SK-MEL-5 (cell line): ENCODE data around the gene BRINP1. TPM values are rescaled to one million over a fixed set of nuclear protein-coding genes. Genes with fewer than 3 reads are reported as not detected.
A peak's percentile ranks its signal among the peaks of the same experiment; 100 is the strongest.

ENCODE experiments used
- DNase-seq: peaks from one replicate; pipeline ENCODE4 v3.0.0-alpha.2; 2016; ENCODE audit warnings: low read depth, low spot score
- in situ Hi-C: cut with HindIII; loops from 2 replicates; pipeline ENCODE4 v1.10.0; 2016; ENCODE audit warnings: low sequenced_read_pairs, high pct_unique_total_duplicates, low pct_unique_long_range_greater_than_20kb
- total RNA-seq: library from RNA; depleted of rRNA; stranded (reverse); fragments of >200 nt; shearing (Covaris generic); gene quantifications from 2 replicates; pipeline ENCODE4 v1.2.3, GENCODE V29; 2014

The BRINP1 gene
- total RNA-seq, 1 experiment from 2014 or later: 0.16 TPM

DNA sequence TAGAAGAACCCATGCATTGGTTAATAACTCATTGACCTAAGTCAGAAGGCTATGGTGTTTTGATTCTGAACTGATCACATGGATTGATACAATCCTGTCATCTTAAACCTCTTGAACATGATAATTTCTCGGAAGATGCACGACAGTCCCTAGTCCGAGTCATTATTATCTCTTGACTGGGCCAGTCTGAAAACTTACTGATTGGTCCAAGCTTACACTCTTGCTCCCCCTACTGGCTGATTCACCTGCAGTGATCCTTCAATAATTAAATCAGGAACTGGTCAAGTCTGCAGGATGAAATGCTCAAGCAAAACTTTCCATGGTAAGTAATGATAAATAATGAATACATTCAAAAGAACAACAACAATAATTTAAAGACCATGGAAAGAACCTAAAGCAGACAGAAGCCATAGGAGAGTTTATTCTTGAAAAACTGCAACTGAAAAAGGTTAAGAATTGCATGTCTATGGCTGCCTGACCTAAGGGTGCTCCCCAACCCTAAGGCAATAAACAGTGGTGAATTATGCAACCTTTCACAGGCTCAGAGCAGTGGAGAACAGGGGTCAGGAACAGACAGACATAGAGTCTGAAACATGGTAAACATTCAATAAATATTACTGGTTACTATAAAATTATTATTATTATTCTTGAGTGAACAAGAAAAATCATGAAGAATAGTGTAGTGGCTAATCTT is 79.3 kb downstream of the BRINP1 start:
- in situ Hi-C loops: no loop called here
- DNase-seq: peak; percentile 79

DNA sequence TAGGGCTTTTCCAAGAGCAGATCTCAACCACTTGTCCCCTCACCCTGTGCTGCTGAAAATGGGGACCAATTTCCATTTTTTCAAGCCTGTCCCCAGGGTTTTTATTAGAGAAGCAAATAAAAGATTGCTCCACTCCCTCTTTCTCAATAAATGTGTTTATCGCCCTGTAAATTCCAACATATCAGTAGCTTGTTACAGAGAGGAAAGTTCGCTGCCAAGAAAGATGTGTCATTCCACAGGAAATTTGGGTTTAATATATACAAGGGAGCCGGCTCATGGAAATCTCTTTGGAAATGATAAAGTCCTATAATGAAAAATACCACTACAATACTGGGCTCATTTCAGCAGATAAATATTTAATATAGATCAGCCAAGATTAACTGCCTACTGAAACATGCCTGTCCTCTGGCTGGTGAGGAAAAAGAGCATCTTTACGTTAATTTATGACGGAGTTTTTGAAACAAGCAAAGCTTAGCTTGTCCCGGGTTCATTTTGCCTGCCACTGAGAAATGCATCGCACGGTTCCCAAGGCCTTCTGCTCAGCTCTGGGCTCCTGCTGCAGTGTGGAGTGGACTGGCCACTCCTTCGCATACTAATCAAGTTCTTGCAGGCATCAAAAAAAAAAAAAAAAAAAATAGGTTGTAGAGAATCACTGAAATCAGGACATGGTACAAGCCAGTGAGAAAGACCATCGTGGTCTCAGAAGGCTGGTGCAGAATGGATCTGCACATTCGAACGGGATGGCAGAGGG is 84.5 kb downstream of the BRINP1 start:
- in situ Hi-C loops: no loop called here

DNA sequence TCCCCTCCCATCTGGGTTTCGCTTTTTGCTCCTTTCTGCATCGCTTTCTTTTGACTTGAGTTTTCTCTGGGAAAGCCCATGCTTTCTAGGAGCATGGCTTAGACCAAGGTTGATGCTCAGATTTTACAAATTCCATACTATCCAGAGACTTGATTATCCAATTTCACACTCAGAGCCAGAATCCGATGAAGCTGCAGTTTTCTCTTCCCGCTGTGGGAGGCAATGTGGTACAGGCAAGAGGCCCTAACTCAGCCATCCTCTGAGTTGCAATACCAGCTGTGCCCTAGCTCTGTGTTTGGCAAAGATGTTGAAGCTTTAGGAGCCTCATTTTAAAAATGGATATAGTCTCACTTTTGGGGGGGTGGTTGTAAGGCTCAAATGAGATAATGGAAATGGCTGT is 85.1 kb downstream of the BRINP1 start:
- in situ Hi-C loops: no loop called here
- peak; percentile 44 for DNase-seq

More for the DNA sequence above, 84.5 kb downstream of the BRINP1 start:
- DNase-seq: no peak

- no peak for DNase-seq
- in situ Hi-C loops: no loop called here
Observed at GRCh38 chr9:119283078-119283794, 86.0 kb downstream of the BRINP1 start.

- in situ Hi-C loops: no loop called here
- no peak for DNase-seq
Observed at GRCh38 chr9:119282476-119283077, 86.7 kb downstream of the BRINP1 start.

DNA sequence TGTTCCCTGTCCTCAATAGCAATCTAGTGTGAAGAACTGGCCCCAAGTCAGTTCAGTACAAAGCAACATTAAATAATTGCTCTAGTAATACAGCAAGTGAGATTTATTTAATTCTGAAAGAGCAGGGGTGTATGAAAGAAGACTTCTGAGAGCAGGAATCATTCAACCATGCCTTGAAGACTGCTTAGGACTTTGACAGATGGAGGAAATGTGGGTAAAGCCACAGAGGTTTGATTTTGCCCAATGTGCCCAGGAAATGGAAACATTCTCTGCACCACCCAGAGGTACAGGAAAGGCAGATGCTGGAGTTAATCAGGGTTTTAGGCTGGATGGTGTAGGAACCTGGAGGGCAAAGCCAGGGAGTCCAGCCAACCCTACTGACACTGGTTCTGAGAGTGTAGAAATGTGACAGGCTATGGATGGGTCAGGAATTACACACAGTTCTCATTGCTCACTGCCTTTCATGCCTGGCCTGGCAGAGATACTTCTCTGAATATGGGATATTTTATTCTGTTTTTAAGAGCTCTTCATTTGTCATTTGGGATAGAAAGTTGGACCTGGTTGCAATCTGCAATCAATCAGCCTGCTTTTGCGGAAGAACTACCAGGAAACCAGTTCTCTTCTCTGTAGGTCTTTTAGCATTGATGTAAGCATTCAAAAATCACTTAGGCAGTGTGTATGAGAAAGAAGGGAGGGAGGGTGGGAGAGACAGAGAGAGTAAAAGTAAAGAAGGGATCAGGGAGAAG is 88.3 kb downstream of the BRINP1 start:
- DNase-seq: no peak
- in situ Hi-C loops: no loop called here

GRCh38 chr9:119278171-119278570 is 91.1 kb downstream of the BRINP1 start:
- in situ Hi-C loops: no loop called here
- DNase-seq: no peak

DNA sequence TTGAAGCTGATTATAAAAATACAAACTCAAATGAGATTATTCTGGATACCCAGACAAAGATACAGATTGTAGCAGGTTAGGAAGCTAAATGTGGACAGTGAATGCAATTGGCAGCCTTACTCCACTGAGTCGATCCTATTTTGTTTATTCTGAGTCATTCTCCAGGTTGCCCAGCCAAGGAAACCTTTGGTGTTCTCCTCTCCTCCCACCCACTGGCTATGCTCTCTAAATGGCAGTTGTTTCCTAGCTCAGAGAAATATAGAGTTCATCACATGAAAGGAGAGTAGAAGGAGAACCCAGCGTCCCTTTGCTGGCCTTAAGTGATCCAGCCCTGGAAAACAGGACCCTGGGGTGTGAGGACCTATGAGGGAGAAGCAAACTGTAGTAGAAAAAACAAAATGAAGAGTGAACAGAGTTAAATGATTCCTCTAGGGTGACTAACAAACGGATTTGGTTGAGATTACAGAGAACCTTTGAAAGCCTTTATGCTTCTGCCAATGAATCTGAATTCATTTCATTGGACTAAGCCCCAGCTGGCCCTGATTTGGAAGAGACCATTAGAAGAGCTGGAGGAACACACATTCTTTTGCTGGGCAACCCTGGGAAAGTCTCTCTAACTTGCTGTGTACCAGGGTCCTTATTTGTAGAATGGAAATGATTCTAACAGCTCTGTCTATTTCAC is 95.1 kb downstream of the BRINP1 start:
- in situ Hi-C loops: no loop called here
- DNase-seq: no peak

- in situ Hi-C loops: no loop called here
- DNase-seq: no peak
Observed at GRCh38 chr9:119273325-119273904, 95.8 kb downstream of the BRINP1 start.

DNA sequence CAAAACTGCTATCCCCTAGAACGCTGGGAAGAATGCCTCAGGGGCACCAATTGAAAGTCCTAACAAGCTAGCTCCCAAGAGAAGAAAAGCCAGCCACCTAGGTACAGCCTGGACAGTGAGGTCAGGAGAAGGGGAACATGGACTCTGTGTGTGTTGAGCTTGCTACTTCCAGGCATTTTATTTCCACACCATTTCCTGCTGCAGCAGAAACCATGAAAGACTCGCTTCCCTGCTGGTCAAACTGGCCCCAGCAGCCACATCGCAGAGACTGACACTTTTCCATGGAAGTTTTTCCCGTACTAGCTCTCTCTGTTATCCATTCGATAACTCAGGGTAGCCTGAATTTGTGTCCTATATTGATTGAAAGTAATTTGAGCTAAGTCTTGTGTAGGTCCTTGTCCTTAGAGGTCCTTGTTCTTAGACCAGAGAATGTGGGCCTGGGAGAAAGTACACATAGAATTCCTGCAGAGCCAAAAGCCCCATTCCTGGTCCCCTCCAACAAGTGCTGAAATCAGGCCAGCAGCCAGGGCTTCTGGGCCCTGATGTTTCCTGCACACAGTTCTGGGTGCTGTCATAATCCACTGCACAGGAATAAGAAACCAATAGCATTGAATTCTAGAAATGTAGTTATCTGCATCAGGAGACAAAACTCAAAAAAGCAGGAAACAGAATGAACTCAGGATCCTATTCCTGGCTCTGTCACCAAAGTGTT is 96.6 kb downstream of the BRINP1 start:
- in situ Hi-C loops: no loop called here
- DNase-seq: no peak

GRCh38 chr9:119268985-119269384 is 100.2 kb downstream of the BRINP1 start:
- DNase-seq: no peak
- in situ Hi-C loops: no loop called here

- DNase-seq: no peak
- in situ Hi-C loops: no loop called here
Observed at GRCh38 chr9:119264165-119264564, 105.1 kb downstream of the BRINP1 start.

DNA sequence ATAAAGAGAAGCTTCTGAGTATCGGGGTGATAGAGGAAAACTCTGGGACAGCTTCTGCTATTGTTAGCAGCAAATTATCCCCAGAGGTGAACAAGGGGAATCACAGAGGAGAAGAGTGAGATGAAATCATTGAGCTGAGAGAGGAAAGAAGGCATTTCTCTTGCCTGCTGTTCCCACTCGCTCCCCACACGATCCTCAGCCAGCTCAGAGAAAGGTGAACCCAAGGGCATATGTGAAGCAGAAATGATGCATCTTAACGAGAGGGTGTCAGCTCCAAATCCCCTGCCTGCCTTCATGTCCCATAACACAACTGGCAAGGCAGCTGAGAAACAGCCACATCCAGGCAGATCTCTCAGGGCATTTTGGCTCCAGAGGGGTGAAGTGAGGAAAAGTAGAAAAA is 111.6 kb downstream of the BRINP1 start:
- in situ Hi-C loops: no loop called here
- DNase-seq: no peak

GRCh38 chr9:119255116-119255515 is 114.1 kb downstream of the BRINP1 start:
- in situ Hi-C loops: no loop called here
- DNase-seq: no peak

DNA sequence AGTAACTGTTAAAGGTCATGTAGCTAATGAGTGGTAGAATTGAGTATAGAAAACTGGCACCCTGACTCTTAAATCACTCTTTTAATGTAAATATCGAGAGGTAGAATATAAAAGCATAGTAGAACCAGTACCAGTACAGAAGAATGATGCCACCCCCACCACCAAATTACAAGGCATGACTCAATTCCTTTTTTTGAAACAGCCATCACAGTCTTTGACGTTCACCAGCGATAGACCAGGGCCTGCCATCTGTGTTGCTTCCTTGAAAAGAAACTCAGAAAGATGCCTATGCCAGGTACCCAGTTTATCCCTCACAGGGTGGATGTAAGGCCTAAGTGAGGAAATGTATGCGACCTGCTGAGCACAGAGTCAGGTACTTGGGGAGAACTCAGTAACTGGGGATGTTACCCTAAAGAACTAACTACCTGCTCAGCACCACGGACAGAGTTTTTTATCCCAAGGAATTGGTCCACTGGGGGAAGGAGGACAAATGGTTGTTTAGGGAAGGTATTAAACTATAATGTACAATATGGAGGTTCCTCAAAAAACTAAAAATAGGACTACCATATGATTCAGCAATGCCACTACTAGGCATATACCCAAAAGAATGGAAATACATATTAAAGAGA is 116.5 kb downstream of the BRINP1 start:
- in situ Hi-C loops: no loop called here
- DNase-seq: no peak

DNA sequence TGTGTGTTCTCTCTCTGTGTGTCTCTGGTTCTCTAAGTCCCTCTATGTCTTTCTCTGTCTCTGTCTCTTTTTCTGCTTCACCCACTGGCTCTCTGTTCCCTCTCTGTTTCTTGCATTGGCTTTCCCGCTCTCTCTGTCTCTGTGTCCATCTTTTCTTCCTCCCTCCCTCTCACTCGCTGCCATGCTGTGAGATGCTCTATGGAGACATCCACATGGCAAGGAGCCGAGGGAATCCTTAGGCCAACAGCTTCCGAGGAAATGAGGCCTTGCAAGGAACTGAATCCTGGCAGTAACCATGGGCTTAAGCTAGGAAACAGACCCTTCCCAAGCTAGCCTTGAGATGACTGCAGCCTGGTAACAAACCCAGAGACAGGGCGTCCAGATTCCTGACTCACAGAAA is 117.3 kb downstream of the BRINP1 start:
- in situ Hi-C loops: no loop called here
- DNase-seq: no peak
